COLO829 (cell line): ENCODE results near the gene OR2C3.
"Not testable (repeated sequence)": the region's sequence is repeated elsewhere in the genome, so short reads cannot be mapped to it uniquely, and the experiment has no call there.

ENCODE experiments used
- DNase-seq: peaks from one replicate; pipeline ENCODE4 v3.0.0; 2012; ENCODE audit warnings: low spot score

OR2C3 gene

DNA sequence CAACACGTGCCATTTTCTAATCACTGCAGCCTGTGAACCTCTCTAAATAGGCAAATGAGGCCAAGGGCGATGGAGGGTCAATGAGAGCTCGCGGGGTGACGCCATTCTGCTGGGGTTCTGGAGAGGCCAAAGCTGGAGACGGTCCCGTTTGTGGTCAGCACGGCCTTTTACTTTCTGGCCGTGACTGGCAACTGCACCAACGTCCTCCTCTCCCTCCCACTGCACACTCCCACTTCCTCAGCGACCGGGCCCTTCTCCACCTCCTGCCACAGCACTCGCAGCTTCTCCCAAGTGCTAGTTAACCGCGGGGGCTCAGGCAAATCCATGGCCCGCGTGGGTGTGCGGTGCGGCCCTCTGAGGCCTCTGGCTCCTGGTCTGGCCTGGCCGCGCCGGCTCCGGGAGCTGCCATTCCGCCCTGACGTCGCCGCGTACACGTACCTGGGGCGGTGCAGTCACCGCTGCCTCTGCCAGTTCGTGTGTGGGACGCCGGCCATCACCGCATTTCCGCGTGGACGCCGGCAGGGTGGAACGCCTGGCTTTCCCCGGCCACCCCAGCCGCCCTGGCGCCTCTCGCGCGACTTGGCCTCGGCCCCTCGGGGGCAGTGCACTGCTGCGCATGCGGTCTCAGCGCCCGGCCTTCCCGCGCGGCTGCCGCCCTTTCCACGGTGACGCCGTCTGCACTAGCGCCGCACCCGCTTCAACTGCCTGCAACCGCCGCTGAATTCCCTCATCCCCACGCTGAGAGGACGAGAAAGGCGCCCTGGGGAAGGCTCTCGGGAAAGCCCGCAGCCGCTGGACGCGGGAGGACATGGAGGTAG, 18.2 kb downstream of the OR2C3 start:
- DNase-seq = no peak

DNA sequence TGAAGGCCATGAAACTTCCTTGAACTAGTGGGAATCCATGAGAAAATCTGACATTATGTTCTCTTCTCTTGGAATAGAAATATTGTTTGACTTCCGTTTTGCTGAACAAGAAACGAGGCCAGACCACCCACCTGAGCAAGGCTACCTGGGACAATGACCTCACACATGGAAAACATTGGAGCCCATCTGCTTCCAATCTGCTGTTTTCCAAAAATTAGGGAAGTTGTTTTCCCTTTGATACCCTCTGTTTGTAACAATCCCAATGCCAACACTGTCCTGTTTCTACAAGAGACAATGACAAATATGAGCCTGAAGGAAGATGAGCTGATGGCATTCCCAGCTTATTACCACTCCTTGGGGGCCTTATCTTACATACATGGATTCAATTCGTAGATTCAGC, 29.4 kb downstream of the OR2C3 start:
- DNase-seq = no peak

DNA sequence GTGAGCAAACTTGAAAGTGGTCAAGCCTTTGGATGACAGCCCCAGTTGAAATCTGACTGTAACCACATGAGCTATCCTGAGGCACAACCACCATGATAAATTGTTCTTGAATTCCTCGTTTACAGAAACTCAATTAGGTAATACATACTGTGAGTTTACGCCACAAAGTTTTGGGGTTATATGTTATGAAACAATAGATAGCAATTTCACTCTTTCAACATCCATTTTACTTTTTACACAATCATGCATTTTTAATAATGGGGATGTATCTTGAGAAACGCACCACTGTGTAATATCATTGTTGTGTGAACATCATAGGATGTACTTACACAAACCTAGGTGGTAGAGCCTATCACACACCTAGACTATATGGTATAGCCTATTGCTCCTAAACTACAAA, 35.4 kb downstream of the OR2C3 start:
- DNase-seq = no peak

DNA sequence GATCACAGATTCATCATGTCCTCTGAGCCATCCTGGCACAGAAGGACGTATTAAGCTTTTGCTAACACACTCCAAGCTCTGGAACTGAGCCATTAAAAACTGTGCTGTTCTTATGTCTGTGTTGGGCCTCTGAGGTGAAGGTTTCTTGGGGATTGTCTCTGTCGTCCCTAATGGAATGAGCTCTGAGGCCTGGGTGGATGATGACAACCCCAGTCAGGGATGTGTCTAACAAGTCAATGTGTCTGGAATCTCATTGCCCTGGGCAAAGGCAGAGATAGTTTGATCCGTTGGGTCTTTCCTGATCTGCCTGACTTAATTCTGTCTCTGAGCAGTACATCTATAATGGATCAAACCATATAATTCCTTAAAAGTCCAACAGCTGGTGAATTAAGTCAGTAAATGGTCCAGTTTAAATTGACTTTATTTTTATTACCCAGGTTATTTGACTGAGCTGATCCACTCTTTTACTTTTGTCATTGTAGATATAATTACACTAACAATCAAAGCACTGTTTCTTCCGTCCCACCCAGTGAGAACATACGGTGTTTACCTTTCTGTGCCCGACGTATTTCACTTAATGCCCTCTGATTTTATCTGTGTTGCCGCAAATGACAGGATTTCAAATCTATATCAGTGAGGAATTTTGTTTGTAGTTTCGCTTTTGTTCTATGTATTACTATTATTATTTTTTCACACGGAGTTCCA, 39.5 kb downstream of the OR2C3 start:
- no peak for DNase-seq

DNA sequence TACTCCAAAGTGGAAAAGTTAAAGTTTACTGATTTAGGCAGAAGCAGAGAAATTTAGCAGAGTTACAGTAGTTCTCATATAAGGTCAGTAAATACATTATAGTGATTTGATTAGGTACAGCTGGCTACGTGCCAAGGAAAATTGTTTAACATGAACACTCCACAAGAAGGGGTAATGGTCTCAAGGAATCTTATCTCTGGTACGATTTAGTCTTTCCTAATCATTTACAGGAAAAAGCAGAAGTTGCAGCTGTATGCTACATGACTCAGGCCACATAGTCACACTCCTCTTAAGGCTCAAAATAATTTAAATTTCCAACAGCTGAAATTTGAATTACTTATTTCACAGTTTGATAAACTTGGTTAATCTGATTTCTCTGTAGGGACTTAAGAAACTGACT, 41.5 kb downstream of the OR2C3 start:
- no peak for DNase-seq

DNA sequence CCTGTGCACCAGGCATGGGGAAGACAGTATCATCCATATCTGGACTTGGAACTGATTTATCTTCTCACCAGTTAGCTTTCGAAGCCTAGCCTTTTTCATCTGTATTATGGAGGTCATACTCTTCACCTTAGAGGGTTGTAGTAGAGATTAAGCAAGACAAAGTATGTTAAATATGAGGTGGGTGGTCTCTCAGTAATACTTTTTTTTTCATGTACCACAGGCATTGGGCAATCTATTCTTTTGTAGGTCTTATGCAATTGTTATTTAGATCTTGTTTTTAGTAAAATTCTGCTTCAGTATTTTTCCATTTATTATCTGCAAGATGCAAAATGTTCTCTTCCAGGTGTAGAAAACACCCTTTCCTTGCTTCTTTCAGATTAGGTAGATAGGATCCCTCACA, 43.1 kb downstream of the OR2C3 start:
- DNase-seq = no peak

DNA sequence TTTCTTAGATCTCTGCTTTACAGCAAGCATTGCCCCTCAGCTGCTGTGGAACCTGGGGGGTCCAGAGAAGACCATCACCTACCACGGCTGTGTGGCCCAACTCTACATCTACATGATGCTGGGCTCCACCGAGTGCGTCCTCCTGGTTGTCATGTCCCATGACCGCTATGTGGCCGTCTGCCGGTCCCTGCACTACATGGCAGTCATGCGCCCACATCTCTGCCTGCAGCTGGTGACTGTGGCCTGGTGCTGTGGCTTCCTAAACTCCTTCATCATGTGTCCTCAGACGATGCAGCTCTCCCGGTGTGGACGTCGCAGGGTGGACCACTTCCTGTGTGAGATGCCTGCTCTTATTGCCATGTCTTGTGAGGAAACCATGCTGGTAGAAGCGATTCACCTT, 44.9 kb downstream of the OR2C3 start:
- no peak for DNase-seq

DNA sequence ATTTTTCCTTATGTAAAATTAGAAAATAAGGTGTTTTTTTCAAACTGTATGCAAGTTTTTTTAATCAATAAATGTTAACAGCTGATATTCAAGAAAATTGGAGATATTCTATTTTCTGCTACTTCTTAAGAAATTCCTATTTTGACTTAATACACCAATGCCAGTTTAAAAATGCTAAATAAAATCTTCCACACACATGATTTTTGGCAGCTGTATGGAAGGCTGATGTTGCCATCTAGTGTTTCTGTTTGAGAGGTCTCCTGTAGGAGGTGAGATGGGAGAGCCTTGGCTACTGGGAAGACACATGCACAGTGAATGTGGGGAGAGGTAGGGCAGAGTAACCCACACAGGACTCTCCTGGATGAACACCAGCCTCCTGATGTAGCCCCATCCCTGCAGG, 49.2 kb downstream of the OR2C3 start:
- peak; percentile 77 for DNase-seq

DNA sequence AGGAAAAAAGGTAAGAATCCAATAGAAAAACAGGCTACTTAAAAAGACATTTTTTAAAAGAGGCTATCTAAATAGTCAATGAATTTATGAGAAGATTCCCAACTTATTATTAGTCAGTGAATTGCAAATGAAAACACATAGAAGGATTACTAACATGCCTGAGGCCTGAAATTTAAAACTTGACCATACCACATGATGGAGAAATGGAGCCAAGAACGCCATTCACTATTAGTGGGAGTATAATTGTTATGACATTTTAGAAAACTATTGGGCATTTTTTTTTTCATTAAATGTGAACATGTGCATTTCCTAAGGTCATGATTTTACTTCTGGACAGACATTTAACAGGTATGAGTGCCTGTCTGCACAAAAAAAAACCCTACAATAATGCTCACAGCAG, 53.5 kb downstream of the OR2C3 start:
- DNase-seq = peak; percentile 72

DNA sequence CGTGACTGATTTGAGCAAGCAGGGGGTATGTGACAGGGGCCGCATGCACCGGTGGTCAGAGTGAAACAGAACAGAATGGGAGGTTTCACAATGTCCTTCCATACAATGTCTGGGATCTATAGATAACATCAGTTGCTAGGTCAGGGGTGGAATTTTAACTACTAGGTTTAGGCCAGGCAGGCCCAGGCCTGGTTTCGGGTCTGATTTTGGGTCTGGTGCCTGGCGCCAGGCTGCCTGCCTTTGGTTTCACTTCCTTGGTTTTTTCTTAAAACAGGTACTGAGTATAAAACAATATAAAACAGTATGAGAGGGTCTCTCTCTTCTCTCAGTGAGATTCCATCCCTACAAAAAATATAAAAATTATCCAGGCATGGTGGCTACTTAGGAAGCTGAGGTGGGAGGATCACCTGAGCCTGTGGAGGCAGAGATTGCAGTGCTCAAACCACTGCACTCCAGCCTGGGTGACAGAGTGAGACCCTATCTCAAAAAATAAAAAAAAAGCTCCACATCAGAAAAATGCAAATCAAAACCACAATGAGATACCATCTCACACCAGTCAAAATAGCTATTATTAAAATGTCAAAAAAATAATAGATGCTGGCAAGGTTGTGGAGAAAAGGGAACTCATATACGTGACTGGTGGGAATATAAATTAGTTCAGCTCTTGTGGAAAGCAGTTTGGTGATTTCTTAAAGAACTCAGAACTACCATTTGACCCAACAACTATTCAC, 59.7 kb downstream of the OR2C3 start:
- DNase-seq = not testable (repeated sequence)

DNA sequence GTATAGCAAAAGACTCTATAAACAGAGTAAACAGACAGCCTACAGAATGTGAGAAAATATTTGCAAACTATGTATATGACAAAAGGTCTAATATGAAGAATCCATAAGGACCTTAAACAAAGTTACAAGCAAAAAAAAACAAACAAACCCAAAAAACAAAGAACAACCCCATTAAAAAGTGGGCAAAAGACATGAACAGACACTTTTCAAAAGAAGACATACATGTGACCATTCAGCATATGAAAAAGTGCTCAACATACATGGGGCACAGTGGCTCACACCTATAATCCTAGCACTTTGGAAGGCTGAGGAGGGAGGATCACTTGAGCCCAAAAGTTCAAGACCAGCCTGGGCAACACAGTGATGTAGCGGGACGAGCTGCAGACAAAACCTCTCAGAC, 60.4 kb downstream of the OR2C3 start:
- no peak for DNase-seq
